GM19328 (cell line): ENCODE data around the gene ERCC1.

ENCODE experiments used
- ATAC-seq: cut with Tn5 transposase; IDR thresholded peaks from one replicate; pipeline ENCODE4 v1.9.1; 2021; ENCODE audit warnings: mild to moderate bottlenecking, moderate library complexity; ENCODE audit not compliant: unreplicated experiment

ERCC1 gene

DNA sequence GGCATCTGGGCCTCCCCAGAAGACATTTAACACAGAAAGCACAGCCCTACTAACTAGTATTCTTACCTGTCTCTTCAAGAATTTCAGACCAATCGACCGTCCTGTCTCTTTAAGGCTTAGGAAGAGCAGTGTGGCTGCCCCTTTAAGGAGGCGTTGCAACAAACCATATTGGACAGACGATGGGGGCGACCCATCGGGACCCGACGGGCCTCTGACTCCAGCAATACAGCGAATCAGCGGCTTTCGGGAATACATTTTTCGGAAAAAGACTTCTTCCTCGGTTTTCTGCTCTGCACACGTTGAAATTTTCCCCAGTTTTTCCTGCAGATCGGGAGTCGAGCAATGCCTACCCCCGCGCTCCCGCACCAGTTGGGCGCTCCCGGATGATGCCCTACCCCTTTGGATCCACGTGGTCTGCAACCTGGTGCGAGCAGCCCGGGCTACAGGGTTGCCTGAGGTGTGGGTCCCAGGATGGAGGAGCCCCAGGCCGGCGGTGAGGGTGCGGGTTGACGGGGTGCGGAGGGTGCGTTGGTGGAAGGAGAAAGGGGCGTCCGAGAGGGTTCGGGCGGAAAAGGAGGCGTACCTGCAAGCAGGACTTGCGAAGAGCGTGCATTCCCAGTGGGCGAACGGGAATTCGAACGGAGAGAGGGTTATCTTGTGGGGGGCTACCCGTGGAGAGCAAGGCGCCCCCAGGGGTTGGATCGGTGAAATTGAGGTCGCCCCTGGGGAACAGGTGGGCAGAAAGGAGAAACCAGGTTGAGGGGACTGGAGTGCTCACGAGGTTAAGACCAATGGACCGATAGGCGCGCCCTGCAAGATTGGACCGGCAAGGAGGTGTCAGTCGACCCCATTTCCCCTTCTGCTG is 17.3 kb downstream of the ERCC1 start, which contains the start of gene POLR1G:
POLR1G (plus strand) TSS at position 419 of the 865 bp plus-strand sequence; CDS start at position 472, 53 bp downstream.
- peak; percentile 80 for ATAC-seq

DNA sequence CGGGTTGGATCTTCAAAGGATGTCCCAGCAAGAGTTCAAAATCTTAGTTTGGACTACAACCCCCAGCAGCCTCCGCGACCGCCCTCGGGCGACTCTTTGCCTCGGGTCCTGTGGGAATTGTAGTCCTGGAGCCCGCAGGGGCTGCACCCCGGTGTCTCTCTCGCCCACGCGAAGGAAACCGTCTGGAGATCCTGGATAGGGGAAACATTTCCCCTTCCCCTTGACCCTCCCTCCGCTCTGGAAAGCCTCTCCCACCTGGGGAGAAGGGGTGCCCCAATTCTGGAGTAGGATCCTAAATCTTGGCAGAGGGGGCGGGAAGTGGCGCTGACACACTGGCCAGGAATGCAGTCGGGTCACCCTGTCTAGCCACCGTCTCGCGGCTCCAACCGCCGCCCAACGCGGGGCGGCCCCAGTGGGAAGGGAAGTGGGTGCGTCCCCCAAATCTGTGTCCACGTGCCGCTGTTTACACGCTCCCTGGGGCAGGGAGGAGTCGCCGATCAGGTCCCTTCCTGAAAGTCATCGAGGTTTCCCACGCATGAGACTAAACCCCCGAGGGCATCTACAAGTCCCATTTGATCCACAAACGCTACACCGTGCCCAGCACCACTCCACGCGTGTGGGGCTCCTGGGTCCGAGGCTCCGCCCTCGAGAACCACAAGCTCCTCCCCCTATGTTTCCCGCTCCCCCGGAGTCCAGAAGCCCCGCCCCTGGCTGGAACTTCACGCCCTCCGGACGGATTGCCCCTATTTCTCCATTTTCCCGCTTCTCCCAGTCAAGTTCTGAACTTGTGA is 18.1 kb downstream of the ERCC1 start:
- peak; percentile 40 for ATAC-seq

DNA sequence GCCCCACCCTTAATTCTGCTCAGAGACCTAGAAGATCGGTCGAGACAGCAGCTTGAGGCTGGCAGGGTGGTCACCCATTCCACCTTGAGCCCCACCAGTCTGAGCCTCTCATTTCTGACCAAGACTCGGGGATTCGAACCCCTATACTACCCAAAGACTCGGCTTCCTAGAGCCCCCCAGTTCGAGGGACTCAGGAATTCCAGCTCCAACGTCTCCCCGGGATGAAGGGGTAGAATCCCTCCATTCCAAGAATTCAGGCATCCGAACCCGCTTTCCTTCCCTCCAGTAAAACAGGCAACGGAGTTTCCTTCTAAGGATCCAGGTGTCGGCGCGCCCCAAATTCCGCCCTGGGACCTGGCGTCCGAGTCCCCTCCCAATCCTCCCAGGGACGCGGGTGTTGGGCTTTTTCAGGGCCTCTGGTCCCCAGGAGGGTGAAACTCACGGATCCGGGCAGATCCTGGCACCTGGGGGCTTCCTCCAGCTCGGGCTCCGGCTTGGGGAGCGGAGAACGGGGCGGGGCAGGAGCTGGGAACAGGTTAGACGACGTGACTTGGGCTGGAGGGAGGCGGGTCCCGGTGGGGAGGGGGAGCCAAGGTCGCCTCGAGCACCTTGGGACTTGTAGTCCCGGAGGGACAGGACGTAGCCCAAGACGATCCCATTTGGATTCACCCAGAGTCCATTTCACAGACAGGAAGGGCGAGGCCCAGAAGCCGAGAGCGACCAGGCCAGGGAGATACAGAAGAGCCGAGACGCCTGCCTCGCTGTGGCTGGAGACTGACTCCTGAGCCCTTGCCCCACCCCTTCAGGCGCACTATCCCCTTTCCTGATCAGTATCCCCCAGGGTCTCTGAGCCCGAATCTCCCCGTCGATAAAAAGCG is 18.9 kb downstream of the ERCC1 start, which contains the start of gene PPP1R13L:
PPP1R13L (minus strand) TSS at position 513 of the 878 bp plus-strand sequence. CDS start 6,751 bp downstream, outside the sequence.
- no peak for ATAC-seq

DNA sequence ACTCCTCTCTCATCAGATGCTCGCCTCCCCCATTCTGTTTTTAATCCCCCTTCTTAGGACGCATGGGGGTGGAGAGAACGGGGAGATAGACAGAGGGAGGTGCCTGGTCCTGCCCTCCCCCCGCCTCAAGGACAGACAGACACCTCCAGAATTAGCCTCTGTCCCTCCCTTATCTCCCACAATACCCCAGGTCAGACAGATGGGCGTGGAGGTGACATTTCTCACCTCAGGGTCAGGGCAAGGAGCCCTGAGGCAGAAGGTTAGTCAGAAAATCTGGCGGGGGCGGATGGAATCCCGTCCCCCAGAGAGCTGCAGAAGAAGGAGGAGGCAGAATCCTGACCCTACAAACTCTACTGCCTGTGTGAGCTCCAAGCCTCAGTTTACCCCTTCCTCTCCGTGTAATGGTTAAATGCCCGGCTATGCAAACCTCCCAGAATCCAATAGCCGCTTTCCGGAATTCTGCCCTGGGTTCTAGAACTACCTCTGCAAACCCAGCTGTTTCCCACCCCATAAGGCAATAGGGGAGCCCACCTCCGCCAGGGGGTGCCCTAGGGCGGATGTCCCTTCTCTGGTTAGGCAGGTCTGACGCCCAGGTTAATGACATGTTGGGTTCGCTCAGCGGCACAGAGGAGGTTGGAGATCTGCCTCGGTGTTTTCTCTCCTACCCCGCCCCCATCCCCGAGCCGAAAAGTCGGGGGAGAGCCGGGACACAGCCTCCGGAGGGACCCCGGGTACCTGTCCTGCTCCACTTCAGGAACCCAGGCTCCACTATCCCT is 19.7 kb downstream of the ERCC1 start:
- no peak for ATAC-seq

DNA sequence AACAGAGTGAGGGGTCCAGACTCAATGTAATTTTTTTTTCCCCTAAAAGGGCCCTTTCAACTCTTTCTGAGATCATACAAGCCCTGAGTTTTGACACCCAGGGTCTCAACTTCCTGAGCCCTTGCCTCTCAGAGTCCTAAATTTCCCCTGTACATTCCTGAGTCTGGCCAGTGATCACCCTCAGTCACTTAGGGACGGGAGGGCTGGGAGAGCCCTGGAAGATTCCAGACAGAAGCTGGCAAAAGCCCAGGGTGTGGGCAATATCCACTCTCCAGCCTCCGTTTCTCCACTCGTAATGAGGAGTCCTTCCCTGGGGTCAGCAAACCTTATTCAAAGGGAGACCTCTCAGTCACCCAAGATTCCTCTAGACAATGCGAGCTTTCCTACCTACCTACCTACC is 20.4 kb downstream of the ERCC1 start:
- ATAC-seq, result no peak

DNA sequence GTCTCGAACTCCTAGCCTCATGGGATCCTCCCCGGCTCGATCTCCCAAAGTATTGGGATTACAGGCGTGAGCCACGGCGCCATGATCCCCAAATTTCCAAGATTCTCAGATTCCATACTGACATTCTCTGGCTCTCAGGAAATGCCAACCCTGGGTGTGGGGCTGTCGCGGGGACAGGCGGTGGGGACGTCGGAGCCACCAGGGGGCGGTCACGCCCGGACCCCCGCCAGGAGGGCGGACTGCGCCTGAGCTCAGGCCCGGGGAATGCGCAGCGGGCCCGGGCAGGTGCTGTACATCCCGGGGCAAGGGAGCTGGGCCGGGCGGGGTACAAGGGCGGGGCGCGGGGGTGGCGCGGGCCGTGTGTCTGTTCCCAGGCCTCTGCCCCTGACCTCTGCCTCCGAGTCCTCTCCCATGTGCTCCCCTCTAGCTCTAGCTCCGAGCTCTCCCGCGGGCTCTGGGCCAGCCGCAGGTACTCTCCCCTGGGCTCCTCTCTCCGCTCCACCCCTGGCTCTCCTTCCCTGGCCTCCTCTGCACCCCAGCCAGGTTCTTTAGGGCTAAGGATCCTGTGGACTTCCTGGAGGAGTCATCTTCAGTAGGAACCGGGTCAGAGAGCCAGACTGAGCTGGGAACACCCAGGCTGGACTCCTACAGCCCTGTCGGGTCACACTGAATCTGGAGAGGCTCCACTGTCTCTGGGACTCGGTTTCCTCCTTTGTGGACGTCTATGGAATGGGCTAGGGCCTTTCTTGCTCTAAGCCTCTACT is 21.2 kb downstream of the ERCC1 start:
- no peak for ATAC-seq

DNA sequence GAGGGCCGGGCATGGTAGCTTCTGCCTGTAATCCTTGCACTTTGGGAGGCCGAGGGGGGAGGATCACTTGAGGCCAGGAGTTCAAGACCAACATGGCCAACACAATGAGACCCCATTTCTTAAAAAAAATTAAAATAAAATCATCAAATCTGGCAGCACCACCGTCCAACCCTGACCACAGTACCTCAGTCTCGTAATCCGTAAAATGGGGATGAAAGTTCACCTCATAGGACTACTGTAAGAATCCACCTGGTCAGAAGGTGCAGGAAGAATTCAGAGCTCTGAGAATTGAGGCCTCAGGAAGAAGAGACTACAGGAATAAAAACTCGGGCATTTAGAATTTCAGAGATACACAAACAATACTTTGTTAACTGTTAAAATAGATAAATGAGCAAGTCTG is 21.9 kb downstream of the ERCC1 start:
- no peak for ATAC-seq

DNA sequence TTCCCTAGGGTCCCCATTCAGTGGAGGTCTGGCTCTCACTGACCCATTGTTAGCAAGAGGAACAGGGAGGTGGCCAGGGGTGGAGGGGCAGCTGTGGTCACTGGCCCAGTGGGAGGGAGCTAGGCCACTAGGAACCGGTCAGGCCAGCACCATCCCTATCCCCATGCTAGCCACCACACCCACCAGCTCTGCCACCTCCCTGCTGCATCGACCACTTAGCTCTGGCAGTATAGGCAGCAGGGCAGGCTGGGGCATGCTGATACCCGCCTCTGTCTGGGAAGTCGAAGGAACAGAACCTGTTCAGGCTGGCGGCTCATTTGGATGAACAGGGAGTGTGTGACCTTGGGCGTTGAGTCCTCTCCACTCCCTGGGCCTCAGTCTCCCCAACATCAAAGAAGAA is 23.5 kb downstream of the ERCC1 start:
- ATAC-seq, result no peak

DNA sequence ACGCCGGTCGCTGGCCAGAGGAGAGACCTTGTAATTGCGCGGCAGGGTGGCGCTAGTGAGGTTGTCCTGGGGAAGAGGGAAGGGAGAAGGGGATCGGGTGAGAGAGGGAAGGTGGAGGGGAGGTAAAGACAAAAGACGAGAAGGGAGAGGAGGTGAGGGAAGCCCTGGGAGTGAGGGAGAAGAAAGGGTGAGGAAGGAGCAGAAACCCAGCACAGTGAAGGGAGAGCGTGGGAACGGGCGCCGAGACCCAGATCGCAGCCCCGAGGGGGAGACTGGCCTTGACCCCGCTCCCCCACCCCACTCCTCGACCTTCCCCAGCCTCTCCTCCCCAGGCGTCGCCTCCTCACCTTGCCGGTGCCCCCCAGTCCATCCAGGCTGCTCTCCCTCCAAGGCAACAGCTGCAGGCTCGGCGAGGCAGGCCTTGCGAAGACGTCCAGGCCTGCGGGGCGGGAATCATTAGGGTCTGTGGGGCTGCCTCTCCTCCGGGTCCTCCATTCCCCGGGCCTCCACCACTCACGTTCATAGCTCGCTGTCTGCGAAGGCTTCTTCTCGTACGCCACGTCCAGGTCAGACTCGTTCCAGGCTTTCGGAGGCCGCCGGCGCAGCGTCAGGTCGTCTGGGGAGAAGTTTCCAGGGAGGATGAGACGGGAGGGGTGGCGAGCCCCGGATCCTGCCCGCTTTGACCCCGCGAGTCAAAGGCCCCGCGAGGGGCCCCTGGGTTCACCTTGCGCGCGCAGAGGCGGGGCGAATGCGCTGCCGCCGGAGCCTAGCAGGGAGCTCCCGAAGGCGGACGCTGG is 27.7 kb downstream of the ERCC1 start:
- no peak for ATAC-seq

DNA sequence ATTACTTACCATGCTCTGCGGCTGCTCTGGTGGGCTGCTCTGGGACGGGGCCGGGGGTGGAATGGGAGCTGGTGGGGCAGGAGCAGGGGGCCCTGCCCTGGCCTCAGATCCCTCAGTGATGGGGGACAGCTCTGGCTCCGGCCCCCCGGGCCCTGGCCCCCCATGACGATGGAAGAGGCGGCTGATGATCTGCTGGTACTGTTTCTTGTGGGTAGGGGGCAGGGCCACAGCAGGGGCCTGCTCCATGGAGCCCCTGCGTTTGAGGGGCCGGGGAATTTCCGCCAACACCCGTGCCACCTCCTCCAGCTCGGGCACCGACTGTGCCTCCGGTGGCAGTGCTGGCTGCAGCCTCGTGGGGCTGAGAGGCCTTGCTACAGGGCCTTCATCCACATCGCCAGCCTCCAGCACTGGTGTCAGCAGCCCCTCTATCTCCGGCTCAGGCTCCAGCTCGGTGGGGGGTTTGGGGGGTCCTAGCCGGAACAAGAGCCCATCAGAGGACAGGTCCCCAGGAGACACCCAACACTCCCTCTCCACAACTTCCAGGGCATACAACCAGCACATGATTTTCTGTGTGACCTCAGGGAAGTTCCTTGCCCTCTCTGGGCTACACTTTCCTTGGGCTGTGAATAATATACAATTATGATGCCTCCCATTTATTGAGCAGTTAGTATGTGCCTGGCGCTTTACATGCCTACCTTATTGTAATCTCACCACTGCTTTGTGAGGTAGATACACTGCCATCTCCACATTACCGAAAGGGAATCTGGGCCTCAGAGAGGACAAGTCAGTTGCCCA is 31.6 kb downstream of the ERCC1 start:
- no peak for ATAC-seq

DNA sequence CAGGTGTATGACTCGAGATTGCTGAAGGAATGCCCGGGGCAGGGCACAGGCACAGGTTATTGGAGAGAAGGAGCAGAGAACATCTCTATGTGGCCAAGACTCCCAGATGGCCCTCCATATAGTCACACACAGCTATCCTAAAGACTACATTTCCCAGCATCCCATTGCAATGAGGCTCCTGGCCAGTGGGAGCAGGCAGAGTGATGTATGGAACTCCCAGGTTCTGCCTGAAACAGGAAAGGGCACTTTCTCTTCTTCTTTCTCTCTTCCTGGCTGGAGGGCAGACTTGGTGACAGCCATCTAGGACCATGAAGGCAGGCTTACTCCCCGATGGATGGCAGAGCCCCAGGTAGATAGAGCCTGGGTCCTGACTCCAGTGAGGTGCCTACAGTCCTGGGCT is 32.4 kb downstream of the ERCC1 start:
- ATAC-seq, result no peak

DNA sequence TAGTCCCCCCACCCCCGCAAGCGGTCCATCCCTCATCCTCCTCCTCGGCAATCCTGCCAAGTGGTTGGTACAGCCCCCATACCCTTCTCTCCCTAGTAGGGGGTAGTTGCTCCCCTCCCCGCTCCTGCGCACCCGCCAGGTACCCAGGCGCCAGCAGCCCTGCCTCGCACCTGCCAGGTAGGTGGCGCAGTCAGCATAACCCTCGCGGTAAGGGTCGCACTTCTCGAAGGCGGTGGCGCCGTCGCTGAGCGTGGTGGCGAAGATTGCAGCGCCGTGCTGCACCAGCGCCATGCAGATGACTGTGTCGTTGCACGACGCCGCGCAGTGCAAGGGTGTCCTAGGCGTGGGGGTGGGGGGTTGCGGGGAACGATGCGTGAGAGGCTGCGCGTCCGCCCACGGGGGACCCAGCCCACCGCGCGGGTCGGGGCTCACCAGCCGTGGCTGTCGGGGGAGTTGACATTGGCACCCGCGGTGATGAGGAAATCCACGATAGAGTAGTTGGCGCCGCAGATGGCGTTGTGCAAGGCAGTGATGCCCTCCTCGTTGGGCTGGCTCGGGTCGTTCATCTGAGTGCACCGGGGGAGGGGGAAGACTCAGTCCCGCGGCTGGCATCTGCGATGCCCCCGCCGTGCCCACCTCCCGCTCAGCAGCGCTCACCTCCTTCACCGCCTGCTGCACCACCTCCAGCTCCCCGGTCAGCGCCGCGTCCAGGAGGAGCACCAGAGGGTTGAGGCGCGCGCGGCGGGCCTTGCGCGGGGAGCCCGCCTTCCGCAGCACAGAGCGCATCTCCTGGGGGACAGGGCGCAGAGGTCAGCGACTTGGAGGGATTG is 38.1 kb downstream of the ERCC1 start:
- no peak for ATAC-seq

DNA sequence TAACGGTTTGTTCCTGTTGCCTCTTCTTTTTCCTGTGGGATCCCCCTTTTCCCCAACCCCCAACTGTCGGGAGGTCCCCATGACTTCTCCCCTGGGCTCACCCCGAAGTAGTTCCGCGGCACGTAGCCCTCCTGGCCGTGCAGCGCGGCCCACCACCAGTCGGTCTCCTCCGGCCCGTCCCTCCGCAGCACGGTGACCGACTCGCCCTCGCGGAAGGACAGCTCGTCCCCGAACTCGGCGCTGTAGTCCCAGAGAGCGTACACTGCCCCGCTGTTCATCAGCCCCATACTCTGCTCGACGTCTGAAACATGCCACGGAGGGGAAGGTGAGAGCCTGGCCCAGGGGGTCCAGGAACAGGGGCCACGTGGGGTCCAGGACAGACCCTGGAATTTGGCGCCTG is 41.3 kb downstream of the ERCC1 start:
- ATAC-seq, result no peak

DNA sequence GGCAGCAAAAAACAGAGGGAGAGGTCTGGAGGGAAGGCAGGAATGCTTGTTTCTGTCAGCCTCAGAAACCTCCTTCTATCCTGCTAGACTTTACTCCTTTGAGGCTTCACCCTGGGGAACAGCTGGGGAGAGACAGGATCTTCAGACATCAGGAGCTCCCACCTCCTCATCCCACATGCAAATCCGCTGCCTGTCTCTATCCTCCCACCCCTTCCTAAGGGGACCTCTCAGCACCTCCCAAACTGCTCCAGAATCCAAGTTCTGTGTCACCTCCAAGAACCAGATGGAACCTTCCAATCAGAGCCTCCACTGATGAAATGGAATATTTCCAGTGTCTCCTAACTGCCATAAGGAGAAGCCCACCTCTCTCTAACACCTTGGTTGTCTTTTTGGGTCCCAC is 43.6 kb downstream of the ERCC1 start:
- no peak for ATAC-seq

DNA sequence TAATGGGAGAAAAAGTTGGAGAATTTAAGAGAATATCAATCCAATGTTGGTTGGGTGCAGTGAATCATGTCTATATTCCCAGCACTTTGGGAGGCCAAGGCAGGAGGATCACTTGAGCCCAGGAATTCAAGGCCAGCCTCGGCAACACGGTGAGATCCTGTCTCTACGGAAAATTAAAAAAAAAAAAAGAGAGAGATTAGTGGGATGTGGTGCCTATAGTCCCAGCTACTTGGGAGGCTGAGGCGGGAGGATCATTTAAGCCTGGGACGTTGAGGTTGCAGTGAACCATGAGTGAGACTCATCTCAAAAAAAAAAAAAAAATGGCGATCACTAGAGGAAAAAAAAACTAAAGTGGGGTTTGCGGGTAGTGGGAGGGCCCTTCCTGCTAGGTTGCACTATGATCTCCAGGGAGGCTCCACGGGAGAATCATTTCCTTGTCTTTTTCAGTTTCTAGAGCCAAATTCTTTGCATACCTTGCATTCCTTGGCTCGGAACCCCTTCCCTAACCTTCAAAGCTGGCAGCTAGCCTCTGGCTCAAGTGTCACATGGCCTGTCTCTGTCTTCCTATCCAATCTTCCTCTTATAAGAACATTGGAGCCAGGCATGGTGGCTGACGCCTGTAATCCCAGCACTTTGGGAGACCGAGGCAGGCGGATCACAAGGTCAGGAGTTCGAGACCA is 47.5 kb downstream of the ERCC1 start:
- ATAC-seq, result no peak
